ENCODE results near the gene CST7.

The CST7 gene

GRCh38 chr20:24986436-24987015 is 37.5 kb downstream of the CST7 start:
- no peak overlapping the region for H3K4me3 ChIP-seq (ENCODE audit: low read length)
- H3K4me1 ChIP-seq (ENCODE audit: control insufficient read depth, insufficient read depth, low read length): no peaks in the 10 kb centered on the region
- no peak overlapping the region for H3K27ac ChIP-seq (ENCODE audit: low read length)
- no peak for DNase-seq (ENCODE audit: low read depth, low spot score)
- H3K36me3 ChIP-seq (ENCODE audit: control insufficient read depth, insufficient read depth, low read length): peaks cover 4% of the 10 kb centered on the region; the same call in 1 of the 2 replicates
- peaks cover 2% of the 10 kb centered on the region; the same call in 1 of the 2 replicates for H3K9me3 ChIP-seq (ENCODE audit: control insufficient read depth, insufficient read depth, low read length)
- no CpG with 5 or more reads among the region's 7 CpGs for WGBS (ENCODE audit: insufficient coverage, insufficient read length)
- H3K27me3 ChIP-seq (ENCODE audit: control insufficient read depth, insufficient read depth, low read length): no peaks in the 10 kb centered on the region

GRCh38 chr20:24987244-24987643 is 38.2 kb downstream of the CST7 start:
- no peaks in the 10 kb centered on the region for H3K36me3 ChIP-seq (ENCODE audit: control insufficient read depth, insufficient read depth, low read length)
- no peak overlapping the region for H3K27ac ChIP-seq (ENCODE audit: low read length)
- H3K9me3 ChIP-seq (ENCODE audit: control insufficient read depth, insufficient read depth, low read length): no peaks in the 10 kb centered on the region
- H3K4me3 ChIP-seq (ENCODE audit: low read length): no peak overlapping the region
- no peaks in the 10 kb centered on the region for H3K4me1 ChIP-seq (ENCODE audit: control insufficient read depth, insufficient read depth, low read length)
- DNase-seq (ENCODE audit: low read depth, low spot score): no peak
- H3K27me3 ChIP-seq (ENCODE audit: control insufficient read depth, insufficient read depth, low read length): no peaks in the 10 kb centered on the region
- no CpG with 5 or more reads among the region's 2 CpGs for WGBS (ENCODE audit: insufficient coverage, insufficient read length)

GRCh38 chr20:24987873-24988835 is 39.1 kb downstream of the CST7 start:
- Histone ChIP-seq H3K36me3 (ENCODE audit: control insufficient read depth, insufficient read depth, low read length) (no peaks in the 10 kb centered on the region), H3K27ac (ENCODE audit: low read length) (no peak overlapping the region), H3K27me3 (ENCODE audit: control insufficient read depth, insufficient read depth, low read length) (no peaks in the 10 kb centered on the region), H3K4me1 (ENCODE audit: control insufficient read depth, insufficient read depth, low read length) (no peaks in the 10 kb centered on the region), H3K9me3 (ENCODE audit: control insufficient read depth, insufficient read depth, low read length) (no peaks in the 10 kb centered on the region), H3K4me3 (ENCODE audit: low read length) (no peak overlapping the region)
- no peak for DNase-seq (ENCODE audit: low read depth, low spot score)
- WGBS (ENCODE audit: insufficient coverage, insufficient read length): no CpG with 5 or more reads among the region's 7 CpGs

GRCh38 chr20:24989162-24989561 is 40.1 kb downstream of the CST7 start:
- no peaks in the 10 kb centered on the region for H3K27me3 ChIP-seq (ENCODE audit: control insufficient read depth, insufficient read depth, low read length)
- no CpG with 5 or more reads among the region's 3 CpGs for WGBS (ENCODE audit: insufficient coverage, insufficient read length)
- H3K36me3 ChIP-seq (ENCODE audit: control insufficient read depth, insufficient read depth, low read length): no peaks in the 10 kb centered on the region
- no peaks in the 10 kb centered on the region for H3K4me1 ChIP-seq (ENCODE audit: control insufficient read depth, insufficient read depth, low read length)
- DNase-seq (ENCODE audit: low read depth, low spot score): no peak
- H3K9me3 ChIP-seq (ENCODE audit: control insufficient read depth, insufficient read depth, low read length): no peaks in the 10 kb centered on the region
- H3K4me3 ChIP-seq (ENCODE audit: low read length): no peak overlapping the region
- no peak overlapping the region for H3K27ac ChIP-seq (ENCODE audit: low read length)

GRCh38 chr20:24990810-24991252 is 41.8 kb downstream of the CST7 start:
- Histone ChIP-seq H3K27ac (ENCODE audit: low read length) (no peak overlapping the region), H3K4me3 (ENCODE audit: low read length) (no peak overlapping the region), H3K36me3 (ENCODE audit: control insufficient read depth, insufficient read depth, low read length) (no peaks in the 10 kb centered on the region), H3K4me1 (ENCODE audit: control insufficient read depth, insufficient read depth, low read length) (0 out of 2 replicates have a peak, but pooled peaks cover 1% of the 10 kb centered on the region), H3K27me3 (ENCODE audit: control insufficient read depth, insufficient read depth, low read length) (no peaks in the 10 kb centered on the region), H3K9me3 (ENCODE audit: control insufficient read depth, insufficient read depth, low read length) (no peaks in the 10 kb centered on the region)
- no peak for DNase-seq (ENCODE audit: low read depth, low spot score)
- WGBS (ENCODE audit: insufficient coverage, insufficient read length): no CpG with 5 or more reads among the region's 2 CpGs

- Histone ChIP-seq H3K36me3 (ENCODE audit: control insufficient read depth, insufficient read depth, low read length) (no peaks in the 10 kb centered on the region), H3K9me3 (ENCODE audit: control insufficient read depth, insufficient read depth, low read length) (no peaks in the 10 kb centered on the region), H3K4me3 (ENCODE audit: low read length) (peak overlapping the region; percentile 67), H3K27me3 (ENCODE audit: control insufficient read depth, insufficient read depth, low read length) (no peaks in the 10 kb centered on the region), H3K4me1 (ENCODE audit: control insufficient read depth, insufficient read depth, low read length) (0 out of 2 replicates have a peak, but pooled peaks cover 1% of the 10 kb centered on the region), H3K27ac (ENCODE audit: low read length) (no peak overlapping the region)
- no CpG with 5 or more reads among the region's 36 CpGs for WGBS (ENCODE audit: insufficient coverage, insufficient read length)
- DNase-seq (ENCODE audit: low read depth, low spot score): no peak
Measured at GRCh38 chr20:24991897-24992486, 42.9 kb downstream of the CST7 start.

- peak; percentile 78 for DNase-seq (ENCODE audit: low read depth, low spot score)
- 0 out of 2 replicates have a peak, but pooled peaks cover 1% of the 10 kb centered on the region for H3K4me1 ChIP-seq (ENCODE audit: control insufficient read depth, insufficient read depth, low read length)
- WGBS (ENCODE audit: insufficient coverage, insufficient read length): no CpG with 5 or more reads among the region's 69 CpGs
- no peaks in the 10 kb centered on the region for H3K27me3 ChIP-seq (ENCODE audit: control insufficient read depth, insufficient read depth, low read length)
- no peak within 1 kb of the TSS for H3K27ac ChIP-seq (ENCODE audit: low read length)
- H3K4me3 ChIP-seq (ENCODE audit: low read length): peak within 1 kb of the TSS; percentile 67
- no peaks in the 10 kb centered on the region for H3K36me3 ChIP-seq (ENCODE audit: control insufficient read depth, insufficient read depth, low read length)
- H3K9me3 ChIP-seq (ENCODE audit: control insufficient read depth, insufficient read depth, low read length): no peaks in the 10 kb centered on the region
Measured at GRCh38 chr20:24992487-24993205, 43.6 kb downstream of the CST7 start, which contains the start of gene APMAP. Gene APMAP, minus strand, starts transcription at chr20:24992751. Its CDS starts 63 bp downstream, at chr20:24992688.

- no peaks in the 10 kb centered on the region for H3K27me3 ChIP-seq (ENCODE audit: control insufficient read depth, insufficient read depth, low read length)
- H3K9me3 ChIP-seq (ENCODE audit: control insufficient read depth, insufficient read depth, low read length): no peaks in the 10 kb centered on the region
- 0 out of 2 replicates have a peak, but pooled peaks cover 1% of the 10 kb centered on the region for H3K4me1 ChIP-seq (ENCODE audit: control insufficient read depth, insufficient read depth, low read length)
- H3K27ac ChIP-seq (ENCODE audit: low read length): no peak overlapping the region
- H3K4me3 ChIP-seq (ENCODE audit: low read length): no peak overlapping the region
- DNase-seq (ENCODE audit: low read depth, low spot score): no peak
- no peaks in the 10 kb centered on the region for H3K36me3 ChIP-seq (ENCODE audit: control insufficient read depth, insufficient read depth, low read length)
- WGBS (ENCODE audit: insufficient coverage, insufficient read length): no CpG with 5 or more reads among the region's 9 CpGs
Measured at GRCh38 chr20:24993337-24994185, 44.5 kb downstream of the CST7 start.

GRCh38 chr20:24994186-24994465 is 45.1 kb downstream of the CST7 start:
- Histone ChIP-seq H3K4me1 (ENCODE audit: control insufficient read depth, insufficient read depth, low read length) (0 out of 2 replicates have a peak, but pooled peaks cover 1% of the 10 kb centered on the region), H3K4me3 (ENCODE audit: low read length) (no peak overlapping the region), H3K27ac (ENCODE audit: low read length) (no peak overlapping the region), H3K9me3 (ENCODE audit: control insufficient read depth, insufficient read depth, low read length) (no peaks in the 10 kb centered on the region), H3K27me3 (ENCODE audit: control insufficient read depth, insufficient read depth, low read length) (no peaks in the 10 kb centered on the region), H3K36me3 (ENCODE audit: control insufficient read depth, insufficient read depth, low read length) (no peaks in the 10 kb centered on the region)
- DNase-seq (ENCODE audit: low read depth, low spot score): no peak
- WGBS (ENCODE audit: insufficient coverage, insufficient read length): no CpG with 5 or more reads among the region's 1 CpG
